Measurements from ENCODE around the gene EXOSC5. TPM values are rescaled to one million over a fixed set of nuclear protein-coding genes. Genes with fewer than 3 reads are reported as not detected.

Gene EXOSC5
- total and polyA plus RNA-seq, 2 of the 13 experiments (the other 11 are each of a cell fraction or from before 2014, with no cell fraction given), result 24.1 to 26.5 TPM

- Histone ChIP-seq H3K36me3 (replicated peaks in 1 of 2; ENCODE audit: control insufficient read depth in 1 of 2, insufficient read depth in 2 of 2, low read length in 2 of 2) (no peaks in the 10 kb centered on the region), H3K79me2 (ENCODE audit: insufficient read depth, low read length) (peaks cover 32% of the 10 kb centered on the region), H2AFZ (ENCODE audit: low read length) (no peak overlapping the region), H3K27ac (ENCODE audit: extremely low read length, insufficient read depth, low read length) (peak overlapping the region; percentile 94), H3K27me3 (ENCODE audit: control insufficient read depth in 1 of 2, insufficient read depth in 2 of 2, low read length in 2 of 2) (no peaks in the 10 kb centered on the region; a peak in 1 of 5 replicates), H4K20me1 (ENCODE audit: insufficient read depth, low read length) (no peaks in the 10 kb centered on the region), H3K4me3 (replicated peaks in 1 of 3; ENCODE audit: insufficient read depth in 1 of 3, low read depth in 2 of 3, low read length in 3 of 3) (peak overlapping the region; percentile 86 to 94 (median 90)), H3K4me1 (ENCODE audit: insufficient read depth, low read length) (peaks cover 23% of the 10 kb centered on the region), H3K9me3 (ENCODE audit: low read length) (no peaks in the 10 kb centered on the region), H3K4me2 (ENCODE audit: low read depth, low read length) (peak overlapping the region; percentile 83), H3K9ac (ENCODE audit: insufficient read depth, low read depth, low read length) (peak overlapping the region; percentile 93)
- intact Hi-C loops (cut with micrococcal nuclease; ENCODE audit: unreplicated experiment), result no loop called here
- 6% methylated on average over 3 of the region's 3 CpGs for WGBS (ENCODE audit: low lambda C conversion rate)
- TF ChIP-seq DMAP1 (CRISPR knock-in tag; IDR thresholded peaks at IDR 0.05) (no peak), RFX1 (IDR thresholded peaks at IDR 0.05) (peak; percentile 49; the same call in 1 of the 2 replicates)
- no TSS peak for BruUV-seq (replicated peaks)
- no peak for DNase-seq (ENCODE audit: low spot score)
- FAIRE-seq, result no peak
- peak; percentile 33; the same call in 2 of the 3 replicates for ATAC-seq
- in situ Hi-C loops (cut with HindIII; ENCODE audit: extremely low pct_ligation_motif_present, low pct_unique_long_range_greater_than_20kb), result no loop called here
- ChIA-PET CTCF (ENCODE audit: low intra/inter-chr PET ratio, low total read pairs) (no interaction called here), POLR2A (interaction anchor here (1.0 to 1.6 kb wide), 2 partner anchors 10 to 29 kb away, joined by 3 to 8 read pairs; partner anchors contain the start of gene B3GNT8)
Observed at GRCh38 chr19:41398598-41398997, 1.4 kb upstream of the EXOSC5 start.

GRCh38 chr19:41398050-41398418 lies 875 bp upstream of the EXOSC5 start:
- peaks cover 26% of the 10 kb centered on the region for H3K4me1 ChIP-seq (ENCODE audit: insufficient read depth, low read length)
- no peaks in the 10 kb centered on the region for H3K36me3 ChIP-seq (replicated peaks in 1 of 2; ENCODE audit: control insufficient read depth in 1 of 2, insufficient read depth in 2 of 2, low read length in 2 of 2)
- peak overlapping the region; percentile 83 for H3K4me2 ChIP-seq (ENCODE audit: low read depth, low read length)
- FAIRE-seq, result no peak
- no peaks in the 10 kb centered on the region for H4K20me1 ChIP-seq (ENCODE audit: insufficient read depth, low read length)
- no TSS peak for BruUV-seq (replicated peaks)
- no peak overlapping the region for H2AFZ ChIP-seq (ENCODE audit: low read length)
- intact Hi-C loops (cut with micrococcal nuclease; ENCODE audit: unreplicated experiment), result no loop called here
- no peaks in the 10 kb centered on the region; a peak in 1 of 5 replicates for H3K27me3 ChIP-seq (ENCODE audit: control insufficient read depth in 1 of 2, insufficient read depth in 2 of 2, low read length in 2 of 2)
- H3K27ac ChIP-seq (ENCODE audit: extremely low read length, insufficient read depth, low read length), result peak overlapping the region; percentile 94
- no peak for DNase-seq (ENCODE audit: low spot score)
- ATAC-seq, result no peak
- peak overlapping the region; percentile 86 to 94 (median 90) for H3K4me3 ChIP-seq (replicated peaks in 1 of 3; ENCODE audit: insufficient read depth in 1 of 3, low read depth in 2 of 3, low read length in 3 of 3)
- in situ Hi-C loops (cut with HindIII; ENCODE audit: extremely low pct_ligation_motif_present, low pct_unique_long_range_greater_than_20kb), result no loop called here
- ChIA-PET POLR2A (interaction anchor here (1.0 to 1.6 kb wide), 2 partner anchors 10 to 29 kb away, joined by 3 to 8 read pairs; partner anchors contain the start of gene B3GNT8), CTCF (ENCODE audit: low intra/inter-chr PET ratio, low total read pairs) (no interaction called here)
- H3K9ac ChIP-seq (ENCODE audit: insufficient read depth, low read depth, low read length), result peak overlapping the region; percentile 93
- WGBS (ENCODE audit: low lambda C conversion rate), result under 1% methylated on average over 5 of the region's 5 CpGs
- H3K79me2 ChIP-seq (ENCODE audit: insufficient read depth, low read length), result peaks cover 32% of the 10 kb centered on the region
- TF ChIP-seq FOXC1 (CRISPR knock-in tag; IDR thresholded peaks at IDR 0.05; ENCODE audit: borderline replicate concordance) (no peak), BCL6 (CRISPR knock-in tag; IDR thresholded peaks at IDR 0.05) (no peak), ZNF546 (CRISPR knock-in tag; conservative IDR thresholded peaks at IDR 0.05) (0 out of 2 replicates have a peak, but pooled peaks have one; percentile 8), ARNTL (CRISPR knock-in tag; IDR thresholded peaks at IDR 0.05) (no peak), KDM3A (CRISPR knock-in tag; IDR thresholded peaks at IDR 0.05; ENCODE audit: low read depth) (0 out of 2 replicates have a peak, but pooled peaks have one; percentile 0), PHF21A (CRISPR knock-in tag; IDR thresholded peaks at IDR 0.05) (no peak), NFIC (IDR thresholded peaks at IDR 0.05; ENCODE audit: low read length) (0 out of 2 replicates have a peak, but pooled peaks have one; percentile 8), ZNF180 (CRISPR knock-in tag; IDR thresholded peaks at IDR 0.05; ENCODE audit: borderline replicate concordance, low read depth) (no peak), MAF1 (CRISPR knock-in tag; IDR thresholded peaks at IDR 0.05; ENCODE audit: borderline replicate concordance) (no peak), KDM5A (IDR thresholded peaks at IDR 0.05; ENCODE audit: borderline replicate concordance, low read length) (peak; percentile 76), NKX3-1 (CRISPR knock-in tag; IDR thresholded peaks at IDR 0.05) (no peak)
- H3K9me3 ChIP-seq (ENCODE audit: low read length), result no peaks in the 10 kb centered on the region
